NCI-H82 (cell line): ENCODE measurements around the gene REG3A.
A peak's percentile ranks its signal among the peaks of the same experiment; 100 is the strongest.

Source experiments
- DNase-seq: peaks from one replicate; lab custom pipeline; 2025; lab: John Stamatoyannopoulos, UW

The REG3A gene

DNA sequence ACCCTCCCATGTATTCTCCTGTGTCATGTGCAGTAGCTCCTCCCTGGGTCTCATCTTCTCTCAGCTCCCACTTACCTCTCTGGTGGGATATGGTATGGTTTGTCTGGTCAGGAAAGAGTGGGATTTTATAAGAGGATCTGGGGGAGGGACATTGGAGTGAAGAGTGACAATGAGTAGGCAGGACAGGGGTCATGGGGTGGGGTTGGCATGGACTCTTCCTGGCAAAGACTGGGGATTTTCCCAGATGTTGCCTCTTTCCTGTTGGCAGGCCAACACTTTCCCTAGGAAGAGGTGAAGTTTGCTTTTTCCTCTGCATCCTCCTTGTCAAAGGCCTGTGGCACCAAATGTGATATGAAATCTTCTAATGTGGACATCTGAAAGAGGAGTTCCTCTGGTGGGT is at the start of gene REG3A:
TSS of gene REG3A (minus strand) at position 101 of the 400 bp plus-strand sequence. CDS start 348 bp downstream, outside the sequence.
- no peak for DNase-seq

DNA sequence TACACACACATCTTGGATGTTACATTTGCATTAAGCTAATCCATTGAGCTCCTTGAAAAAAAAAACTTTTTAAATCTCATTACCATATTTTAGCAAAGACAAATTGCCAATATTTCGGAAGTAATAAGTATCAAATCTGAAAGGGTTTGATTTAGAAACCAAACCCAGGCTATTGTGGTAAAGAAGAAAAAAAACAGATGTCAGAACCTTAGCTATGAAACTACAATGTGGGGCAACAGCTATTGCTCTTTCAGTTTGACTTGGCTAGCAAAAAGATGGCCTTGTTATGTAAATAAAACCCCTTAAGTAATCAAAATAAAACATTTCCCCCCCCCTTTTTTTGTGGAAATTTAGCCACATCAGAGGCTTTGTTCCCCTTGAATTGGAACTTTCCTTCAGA is 41.2 kb upstream of the REG3A start:
- no peak for DNase-seq

DNA sequence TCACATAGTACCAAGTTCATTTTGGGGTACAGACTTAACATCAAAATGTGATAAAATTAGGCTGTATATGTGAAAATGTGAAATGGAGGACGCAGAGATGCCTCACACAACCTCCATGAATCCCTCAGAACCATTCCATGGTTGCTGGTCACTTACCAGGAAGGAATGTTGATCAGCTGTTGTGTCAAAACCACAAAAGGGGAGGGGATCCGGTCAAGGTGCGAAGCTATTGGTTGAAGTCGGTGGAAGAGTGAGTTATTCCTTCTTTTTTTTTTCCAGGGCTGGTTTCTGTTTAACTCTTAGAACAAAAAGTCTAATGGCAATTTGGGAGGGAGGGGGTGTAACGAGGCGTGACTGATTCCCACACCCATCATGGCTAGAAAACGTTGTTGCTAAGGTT is 32.3 kb upstream of the REG3A start:
- no peak for DNase-seq

DNA sequence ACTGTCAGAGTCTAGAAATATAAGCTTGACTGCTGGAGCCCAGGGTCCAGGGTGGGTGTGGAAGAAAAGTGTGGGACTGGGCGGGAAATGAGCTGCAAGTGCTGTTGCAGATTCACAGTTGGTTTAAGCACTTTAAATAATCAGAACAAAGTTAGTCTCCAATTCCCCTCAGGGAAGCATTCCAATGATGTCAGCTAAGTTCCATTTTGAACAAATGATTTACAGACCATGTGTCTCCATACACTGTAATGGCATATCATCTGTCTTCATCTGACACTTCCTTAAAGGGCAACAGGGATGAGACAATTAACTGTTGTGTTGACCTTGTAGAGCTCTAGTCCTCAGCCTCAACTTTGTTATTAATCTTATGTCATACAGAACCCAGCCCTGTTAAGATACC is 31.5 kb upstream of the REG3A start:
- DNase-seq = peak; percentile 6

DNA sequence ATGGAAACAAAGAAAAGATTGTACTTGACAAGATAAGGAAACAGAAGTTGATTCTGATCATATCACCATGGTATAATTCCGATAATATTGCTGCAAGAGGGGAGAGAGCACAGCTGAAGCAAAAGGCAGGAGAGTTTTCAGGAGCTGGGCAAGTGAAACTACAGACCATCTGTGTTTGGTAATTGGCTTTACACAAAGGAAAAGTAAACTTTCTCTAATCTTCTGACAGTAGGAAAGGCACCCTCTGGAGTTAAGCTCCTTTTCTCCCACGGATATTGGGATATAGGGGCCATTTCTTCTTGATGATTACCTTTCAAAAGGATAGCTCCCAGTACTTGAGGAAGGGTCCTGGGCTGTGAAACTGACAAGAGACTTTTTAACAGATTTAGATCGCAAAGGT is 29.9 kb upstream of the REG3A start:
- peak; percentile 93 for DNase-seq

DNA sequence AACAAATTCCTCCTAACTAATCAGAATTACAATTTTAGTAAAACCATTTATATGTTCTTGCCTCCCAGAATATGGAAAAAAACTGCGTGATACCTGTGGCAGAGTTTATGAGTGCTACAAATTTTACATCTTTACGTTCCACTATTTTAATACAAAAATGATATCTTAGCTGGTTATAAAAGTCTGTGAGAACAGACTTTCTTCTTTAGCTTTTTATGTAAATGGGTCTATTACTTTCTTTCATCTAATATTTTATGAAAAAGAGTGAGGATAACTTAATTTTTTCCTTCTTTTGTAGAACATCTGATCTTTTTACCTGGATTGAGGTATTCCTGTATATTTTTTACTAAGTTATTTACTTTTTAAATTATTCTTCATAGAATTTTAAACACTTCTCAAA is 22.1 kb upstream of the REG3A start:
- no peak for DNase-seq

DNA sequence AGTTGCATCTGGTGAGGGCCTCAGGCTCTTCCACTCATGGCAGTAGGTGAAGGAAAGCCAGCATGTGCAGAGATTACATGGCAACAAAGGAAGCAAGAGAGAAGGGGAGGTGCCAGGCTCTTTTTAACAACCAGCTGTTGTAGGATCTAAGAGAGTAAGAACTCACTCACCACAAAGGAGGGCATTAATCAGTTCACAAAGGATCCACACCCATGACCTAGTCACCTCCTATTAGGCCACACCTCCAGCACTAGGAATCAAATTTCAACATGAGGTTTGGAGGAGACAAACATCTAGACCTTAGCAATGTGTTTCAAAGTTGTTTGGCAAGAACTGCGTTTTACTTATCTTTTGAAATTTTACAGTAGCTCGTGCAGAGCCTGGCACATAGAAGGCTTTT is 20.5 kb upstream of the REG3A start:
- DNase-seq = no peak

DNA sequence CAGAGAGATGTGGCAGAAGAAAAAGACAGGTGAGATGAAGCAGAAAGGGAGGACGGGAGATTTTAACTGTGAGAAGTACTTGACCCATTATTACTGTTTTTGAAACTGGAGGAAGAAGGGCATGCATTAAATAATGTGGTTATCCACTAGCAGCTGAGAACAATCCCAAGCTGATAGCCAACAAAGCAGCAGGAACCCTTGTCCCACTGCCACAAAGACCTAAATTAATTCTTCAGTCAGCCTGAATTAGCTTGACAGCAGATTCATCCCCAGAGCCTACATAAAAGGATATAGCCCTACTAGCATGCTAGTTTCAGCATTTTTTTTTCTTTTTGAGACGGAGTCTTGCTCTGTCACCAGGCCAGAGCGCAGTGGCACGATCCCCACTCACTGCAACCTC is 19.5 kb upstream of the REG3A start:
- DNase-seq = no peak

DNA sequence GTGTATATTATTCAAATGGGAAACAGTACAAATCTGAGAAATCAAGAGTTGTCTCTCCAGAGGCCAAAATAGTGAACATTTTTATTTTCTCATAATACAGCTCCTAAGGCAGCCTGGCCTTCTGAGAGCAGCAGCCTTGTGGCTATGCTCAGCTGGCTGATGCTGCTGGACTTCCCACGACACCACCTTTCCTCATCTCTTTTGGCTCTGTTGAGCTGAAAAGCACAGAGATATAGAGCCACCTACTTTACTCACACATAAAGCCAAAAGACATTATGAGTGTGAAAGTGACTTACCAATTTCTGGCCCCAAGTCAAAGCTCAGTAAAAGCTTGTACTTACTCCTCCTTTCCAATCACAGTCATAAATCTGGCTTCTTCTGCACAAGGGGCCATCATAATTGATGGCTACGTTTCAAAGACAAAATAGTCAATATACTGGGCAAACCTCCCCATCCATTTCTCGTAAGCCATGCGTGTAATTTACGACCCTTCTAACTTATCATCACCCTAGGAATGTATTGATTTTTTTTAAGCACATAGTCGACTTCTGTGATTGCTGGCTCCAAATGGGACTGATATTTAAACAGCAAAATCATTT is 18.6 kb upstream of the REG3A start:
- DNase-seq = no peak

DNA sequence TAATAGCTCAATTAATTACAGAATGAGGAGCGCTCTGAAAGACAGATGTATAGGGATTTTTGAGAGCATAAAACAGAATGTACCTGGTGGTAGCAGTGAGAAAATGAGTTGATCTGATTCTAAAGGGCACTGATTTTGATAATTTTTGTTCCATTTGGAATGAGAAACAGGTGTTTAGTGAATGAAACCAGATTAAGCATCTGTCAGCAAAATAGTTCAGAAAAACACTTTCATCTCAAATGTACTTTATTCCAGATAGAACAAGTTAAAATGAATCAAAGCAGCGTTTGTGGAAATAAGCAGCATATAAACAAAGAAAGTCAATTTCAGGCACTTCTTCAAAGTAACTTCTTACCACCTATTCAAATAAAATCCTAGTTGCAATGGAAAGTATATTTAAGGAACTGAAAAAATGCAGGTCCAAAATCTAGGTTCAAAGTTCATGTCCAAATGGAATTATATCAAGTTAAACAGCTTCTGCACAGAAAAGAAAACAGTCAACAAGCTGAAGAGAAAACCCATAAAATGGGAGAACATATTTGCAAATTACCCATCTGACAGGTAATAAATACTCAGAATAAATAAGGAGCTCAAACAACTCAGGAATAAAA is 11.9 kb upstream of the REG3A start:
- DNase-seq = no peak

DNA sequence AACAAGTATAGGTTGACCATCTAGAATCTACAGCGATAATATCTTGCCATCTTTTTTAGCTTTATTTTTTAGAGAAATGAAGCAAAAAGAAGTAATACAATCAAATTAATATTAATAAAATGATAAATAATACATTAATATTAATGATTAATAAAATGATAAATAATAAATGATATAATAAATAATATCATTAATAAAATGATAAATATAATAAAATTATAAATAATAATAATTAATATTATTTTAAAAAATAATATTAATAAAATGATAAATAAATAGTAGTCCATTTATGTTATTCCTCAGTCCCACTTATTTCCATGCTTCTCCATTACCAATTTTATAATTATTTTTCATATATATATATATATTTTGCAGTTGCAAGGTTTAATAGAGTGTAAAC is 3.2 kb upstream of the REG3A start:
- no peak for DNase-seq

DNA sequence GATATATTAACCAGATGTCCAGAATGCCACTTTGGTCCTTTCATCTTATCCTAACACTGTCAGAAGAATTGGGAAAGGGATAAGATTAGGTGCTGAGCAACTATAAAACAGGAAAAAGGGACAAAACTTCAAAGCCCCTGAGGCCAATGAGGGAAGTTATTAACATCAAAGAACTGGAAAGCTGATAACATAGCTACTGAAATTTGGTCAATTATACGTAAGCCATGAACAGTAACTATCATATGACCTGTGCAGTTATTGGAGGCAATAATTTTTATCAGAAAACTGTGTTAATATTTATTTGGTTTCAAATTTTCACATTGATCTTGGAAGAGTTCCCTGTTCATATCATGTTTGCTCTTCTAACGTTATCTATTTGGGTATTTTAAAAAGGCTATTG is 2.6 kb upstream of the REG3A start:
- no peak for DNase-seq

DNA sequence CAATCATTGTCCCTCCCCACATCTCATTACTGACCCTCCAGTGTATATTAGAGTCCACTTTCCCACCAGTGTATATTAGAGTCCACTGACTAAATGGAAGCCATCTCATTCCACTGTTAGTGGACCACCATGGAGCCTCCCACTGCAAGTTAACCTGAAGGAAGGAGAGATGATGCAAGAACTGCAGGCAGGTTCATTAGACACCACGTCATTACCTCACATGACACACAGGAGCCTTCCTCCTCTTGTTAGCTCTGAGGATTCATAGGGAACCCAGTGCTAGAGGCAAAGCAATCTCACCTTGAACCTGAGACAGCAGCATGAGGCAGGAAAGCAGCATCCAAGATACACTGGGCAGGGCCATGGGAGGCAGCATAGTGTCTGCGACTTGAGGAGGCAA is 523 bp downstream of the REG3A start:
- no peak for DNase-seq

DNA sequence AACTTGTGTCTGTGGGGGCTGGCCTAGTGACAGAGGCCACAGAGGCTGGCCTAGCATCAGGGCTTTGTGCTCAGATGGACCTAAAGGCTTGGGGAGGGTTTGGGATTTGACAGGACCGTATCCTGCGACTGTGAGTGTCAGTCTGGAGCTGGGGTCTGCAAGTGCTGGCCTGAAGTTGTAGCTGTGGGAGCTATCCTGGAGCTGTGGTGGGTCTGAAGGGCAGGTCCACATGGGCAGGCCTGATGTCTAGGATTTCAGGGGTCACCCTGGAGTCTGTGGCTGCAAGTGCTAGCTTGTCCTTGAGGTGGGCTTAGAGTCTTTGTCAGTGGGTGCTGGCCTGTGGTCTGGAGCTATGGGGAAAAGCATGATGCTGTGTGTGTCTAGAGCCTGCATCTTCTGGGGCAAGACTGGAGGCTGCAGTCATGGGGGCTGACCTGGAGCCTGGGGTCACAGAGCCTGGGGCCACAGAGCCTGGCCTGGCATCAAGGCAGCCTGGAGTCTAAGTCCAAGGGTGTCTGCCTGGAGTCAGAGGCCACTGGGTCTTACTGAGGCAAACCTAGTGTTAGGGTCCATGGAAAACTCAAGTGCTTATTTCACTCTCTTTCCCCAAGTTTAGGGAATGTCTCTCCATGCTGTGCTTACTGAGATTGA is 3.6 kb downstream of the REG3A start:
- no peak for DNase-seq

DNA sequence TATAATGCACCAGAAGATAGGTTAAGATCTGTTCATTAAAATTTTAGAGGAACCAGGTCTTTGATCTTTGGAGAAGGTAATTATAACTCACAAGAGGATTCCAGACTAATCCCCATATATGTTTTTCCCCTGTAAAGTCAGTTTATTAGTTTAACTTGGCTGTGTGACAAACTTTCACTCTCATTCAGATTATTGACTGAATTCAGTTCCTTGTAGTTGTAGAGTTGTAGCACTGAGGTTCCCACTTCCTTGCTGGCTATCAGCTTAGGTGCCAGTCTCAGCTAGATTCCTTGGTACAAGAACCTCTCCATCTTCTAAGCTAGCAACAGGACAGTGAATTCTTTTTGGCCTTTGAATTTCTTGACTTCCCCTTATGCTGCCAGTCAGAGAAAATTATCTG is 20.1 kb downstream of the REG3A start:
- no peak for DNase-seq

DNA sequence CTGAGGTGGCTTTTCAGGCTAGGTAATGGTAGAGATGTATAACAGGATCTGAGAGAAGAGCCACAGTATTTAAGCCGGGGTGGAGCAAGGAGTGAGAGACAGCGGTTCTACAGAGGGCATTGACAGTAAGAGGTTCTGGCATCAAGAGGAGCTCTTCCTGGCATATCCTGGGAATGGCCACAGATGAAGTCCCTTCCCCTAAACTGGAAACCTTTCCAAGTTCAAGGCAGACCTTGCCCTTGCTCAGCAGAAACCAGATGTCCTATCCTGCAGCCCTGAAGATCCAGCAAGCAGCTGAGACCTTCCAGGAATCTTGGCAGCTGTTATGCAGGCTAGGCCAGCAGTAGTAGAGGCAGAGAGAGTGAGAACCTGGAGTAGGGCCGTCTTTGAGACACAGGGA is 21.2 kb downstream of the REG3A start:
- no peak for DNase-seq

DNA sequence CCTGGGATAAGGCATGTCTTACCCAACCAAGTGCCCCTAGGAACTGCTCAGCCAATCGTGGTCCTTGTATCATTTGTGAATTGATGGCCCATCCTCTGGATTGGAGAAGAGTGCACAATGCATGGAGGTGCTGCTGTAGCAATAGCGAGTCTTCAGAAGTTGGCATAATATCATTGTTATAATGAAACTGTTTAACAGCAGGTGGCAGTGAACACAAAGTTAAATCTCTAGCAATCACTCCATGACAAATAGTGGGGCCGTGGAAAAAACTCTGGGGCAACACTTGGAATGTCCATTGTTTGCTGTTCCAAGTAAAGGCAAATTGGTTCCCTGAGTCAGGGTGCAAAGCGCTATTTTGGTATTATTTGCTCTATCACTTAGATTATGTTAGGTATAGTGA is 27.9 kb downstream of the REG3A start:
- DNase-seq = peak; percentile 21

DNA sequence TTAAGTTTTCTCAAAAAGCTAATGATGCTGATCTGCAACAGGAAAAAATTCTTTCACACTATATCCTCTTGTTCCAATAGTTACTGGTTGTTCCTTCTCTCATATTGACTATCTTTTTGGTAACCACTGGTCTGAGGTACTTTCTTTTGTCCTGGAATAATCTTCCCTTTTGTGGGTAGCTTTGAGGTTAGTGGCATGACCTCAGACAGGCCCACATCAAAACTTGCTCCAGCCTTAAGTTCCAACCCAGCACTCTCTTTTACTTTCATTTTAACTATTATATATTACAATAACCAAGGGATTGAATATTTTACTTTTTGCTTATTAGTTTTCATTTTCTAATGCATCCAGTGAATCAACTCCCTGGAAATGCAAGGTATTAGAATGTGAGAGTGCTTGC is 29.7 kb downstream of the REG3A start:
- DNase-seq = no peak

DNA sequence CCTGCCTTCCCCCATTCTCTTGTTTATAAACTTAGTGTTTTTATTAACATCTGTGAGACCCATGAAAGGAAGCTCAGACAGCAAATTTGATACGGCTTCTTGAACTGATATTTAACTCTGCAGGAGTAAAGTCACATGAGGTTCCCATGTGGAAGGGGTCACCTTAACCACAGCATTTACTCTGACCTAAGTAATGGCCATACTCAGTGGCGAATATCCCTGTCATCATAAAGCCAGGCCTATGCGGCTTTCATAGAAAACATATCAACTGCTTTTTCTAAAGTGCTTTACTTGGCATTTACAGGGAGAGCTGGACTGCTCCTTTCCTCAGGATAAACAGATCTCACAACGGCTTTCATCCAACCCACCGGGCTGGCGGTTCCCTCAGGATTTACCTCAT is 30.3 kb downstream of the REG3A start:
- DNase-seq = no peak

DNA sequence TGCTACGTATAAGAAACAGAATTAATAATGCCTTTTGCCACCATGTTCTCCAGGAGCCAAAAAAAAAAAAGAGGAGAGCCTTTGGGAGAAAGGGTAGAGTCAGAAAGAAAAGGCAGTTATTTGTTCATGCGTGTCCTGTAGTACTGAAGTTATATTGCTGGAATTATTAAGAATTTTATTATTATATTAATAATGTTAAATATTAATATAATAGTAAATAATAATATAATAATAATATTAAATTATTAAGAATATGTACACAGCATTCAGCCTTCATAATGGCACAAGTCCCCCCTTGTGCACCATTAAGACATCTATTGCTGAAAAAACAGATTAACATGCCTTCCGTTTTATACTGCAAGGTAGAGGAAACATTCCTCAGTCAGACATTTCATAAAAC is 31.1 kb downstream of the REG3A start:
- no peak for DNase-seq

DNA sequence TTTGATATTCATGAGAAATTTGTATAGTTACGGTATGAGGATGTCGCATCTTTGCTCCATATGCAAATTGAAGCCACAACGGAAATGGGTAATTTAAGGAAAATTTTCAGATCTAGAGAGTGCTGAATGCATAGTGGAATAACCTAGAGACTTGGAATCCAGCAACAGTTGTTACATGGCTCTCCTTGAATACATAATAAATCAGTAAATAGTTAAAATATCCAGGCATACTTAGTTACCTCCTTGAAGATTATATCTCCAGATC is 33.9 kb downstream of the REG3A start:
- no peak for DNase-seq

DNA sequence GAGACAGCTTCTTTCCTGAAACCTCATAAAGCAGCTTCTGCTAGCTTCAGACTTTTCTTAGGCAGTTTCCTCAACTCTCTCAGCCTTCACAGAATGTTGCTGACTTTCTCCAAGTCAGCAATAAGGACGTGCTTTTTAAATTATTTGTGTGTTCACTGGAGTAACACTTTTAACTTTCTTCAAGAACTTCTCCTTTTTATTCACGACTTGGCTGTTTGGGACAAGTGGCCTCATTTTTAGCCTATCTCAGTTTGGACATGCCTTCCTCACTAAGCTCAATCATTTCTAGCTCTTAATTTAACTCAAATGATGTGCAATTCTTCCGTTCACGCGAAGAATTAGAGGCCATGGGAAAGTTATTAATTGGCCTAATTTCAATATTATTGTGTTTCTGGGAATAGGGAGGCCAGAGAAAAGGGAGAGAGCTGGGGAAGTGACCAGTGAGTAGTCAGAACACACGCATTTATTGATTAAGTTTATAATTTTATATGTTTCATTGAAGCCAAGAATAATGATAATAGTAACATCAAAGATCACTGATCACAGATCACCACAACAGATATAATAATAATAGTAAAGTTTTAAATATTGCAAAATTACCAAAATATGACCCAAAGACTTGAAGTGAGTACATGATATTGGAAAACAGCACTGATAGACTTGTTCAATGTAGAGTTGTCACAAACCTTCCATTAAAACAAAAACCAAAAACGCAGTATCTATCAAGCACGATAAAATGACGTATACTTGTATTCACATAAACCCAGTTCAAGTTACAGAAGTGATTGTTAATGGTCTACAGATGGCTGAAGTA is 34.4 kb downstream of the REG3A start:
- DNase-seq = no peak

DNA sequence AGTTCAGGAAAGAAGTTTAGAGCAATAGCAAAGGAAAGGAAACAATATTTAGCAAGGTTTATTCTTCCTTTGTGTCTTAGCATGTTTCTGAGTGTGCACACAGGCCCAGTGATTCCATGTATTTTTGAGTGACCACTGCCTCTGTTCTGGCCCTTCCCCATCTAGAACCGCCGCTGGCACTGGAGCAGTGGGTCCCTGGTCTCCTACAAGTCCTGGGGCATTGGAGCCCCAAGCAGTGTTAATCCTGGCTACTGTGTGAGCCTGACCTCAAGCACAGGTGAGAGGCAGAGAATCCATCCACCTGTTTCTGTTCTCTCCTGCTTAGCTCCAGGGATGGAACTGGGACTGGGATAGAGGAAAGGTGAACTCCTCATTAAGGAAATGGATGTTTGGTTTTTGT is 36.9 kb downstream of the REG3A start:
- no peak for DNase-seq
